Glomerular endothelial cell (primary cell): Measurements from ENCODE around the gene SLC5A3. TPM values are rescaled to one million over a fixed set of nuclear protein-coding genes. Genes with fewer than 3 reads are reported as not detected.

Experiments used
- DNase-seq: peaks from one replicate; pipeline ENCODE4 v3.0.0-alpha.2; 2011; ENCODE audit warnings: low read depth, low spot score; ENCODE audit errors: extremely low read depth
- total RNA-seq: library from RNA; depleted of rRNA; stranded (reverse); fragments of >200 nt; gene quantifications from 2 replicates; pipeline ENCODE4 v1.2.3, GENCODE V29; 2015

SLC5A3 gene
- total RNA-seq, 1 donor from 2014 or later, result 11.3 TPM

DNA sequence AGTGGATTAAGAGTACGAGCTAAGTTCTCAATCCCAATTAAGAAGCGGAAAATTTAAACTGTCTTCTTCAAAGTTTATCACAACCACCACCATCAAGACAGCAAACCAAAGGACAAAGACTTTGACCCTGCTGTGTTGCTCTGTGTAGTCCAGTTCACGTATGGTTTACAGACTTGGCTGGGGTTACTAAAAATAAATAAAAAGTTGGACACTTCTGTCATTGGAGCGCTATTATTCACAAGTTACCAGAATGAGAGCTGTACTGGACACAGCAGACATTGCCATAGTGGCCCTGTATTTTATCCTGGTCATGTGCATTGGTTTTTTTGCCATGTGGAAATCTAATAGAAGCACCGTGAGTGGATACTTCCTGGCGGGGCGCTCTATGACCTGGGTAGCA lies 21.6 kb downstream of the SLC5A3 start:
- no peak for DNase-seq

GRCh38 chr21:34097442-34097841 lies 24.1 kb downstream of the SLC5A3 start:
- no peak for DNase-seq

DNA sequence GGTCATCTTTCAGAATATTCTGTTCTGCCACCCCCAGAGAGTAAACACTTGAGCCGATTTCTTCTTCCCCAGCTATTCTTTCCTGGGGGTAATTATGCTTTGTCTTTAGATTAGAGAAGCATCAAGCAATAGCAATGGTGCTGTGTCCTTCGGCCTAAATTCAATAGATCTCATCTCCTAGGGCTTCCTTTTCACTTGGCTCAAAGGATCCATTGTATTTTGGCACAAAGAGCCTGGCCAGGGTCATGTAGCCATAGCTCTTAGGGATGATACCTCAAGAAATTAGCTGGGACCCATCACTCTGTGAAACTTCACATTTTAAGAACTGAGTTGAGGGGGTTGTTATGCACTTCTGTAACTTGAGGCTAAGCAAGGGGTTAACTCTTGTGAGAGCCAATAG lies 27.0 kb downstream of the SLC5A3 start:
- no peak for DNase-seq

- DNase-seq, result no peak
These were observed 27.4 kb downstream of the SLC5A3 start for GRCh38 chr21:34100790-34101189.

GRCh38 chr21:34105947-34106541 lies 32.7 kb downstream of the SLC5A3 start:
- DNase-seq, result no peak

GRCh38 chr21:34107606-34108005 lies 34.2 kb downstream of the SLC5A3 start:
- DNase-seq, result no peak

DNA sequence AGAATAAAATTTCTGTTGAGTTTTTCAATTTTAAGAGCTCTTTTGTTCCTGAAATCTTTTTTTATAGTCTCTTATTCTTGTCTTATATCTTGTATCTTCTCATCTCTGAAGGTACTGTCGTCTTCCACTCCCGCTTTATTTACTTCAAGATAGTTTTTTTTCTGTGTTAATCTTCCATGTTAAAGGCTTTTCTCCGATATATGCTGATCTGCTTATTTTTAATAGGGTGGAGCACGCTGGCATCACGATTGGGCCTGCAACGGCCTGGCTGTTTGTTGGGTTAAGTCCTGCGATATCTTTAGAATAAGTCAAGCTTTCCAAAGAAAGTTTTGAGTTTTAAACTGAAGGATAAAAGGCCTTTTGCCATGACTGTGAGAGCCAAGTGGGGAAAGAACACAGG lies 35.7 kb downstream of the SLC5A3 start:
- no peak for DNase-seq

GRCh38 chr21:34110594-34111202 lies 37.3 kb downstream of the SLC5A3 start:
- no peak for DNase-seq

GRCh38 chr21:34112316-34113033 lies 39.1 kb downstream of the SLC5A3 start:
- DNase-seq, result no peak

DNA sequence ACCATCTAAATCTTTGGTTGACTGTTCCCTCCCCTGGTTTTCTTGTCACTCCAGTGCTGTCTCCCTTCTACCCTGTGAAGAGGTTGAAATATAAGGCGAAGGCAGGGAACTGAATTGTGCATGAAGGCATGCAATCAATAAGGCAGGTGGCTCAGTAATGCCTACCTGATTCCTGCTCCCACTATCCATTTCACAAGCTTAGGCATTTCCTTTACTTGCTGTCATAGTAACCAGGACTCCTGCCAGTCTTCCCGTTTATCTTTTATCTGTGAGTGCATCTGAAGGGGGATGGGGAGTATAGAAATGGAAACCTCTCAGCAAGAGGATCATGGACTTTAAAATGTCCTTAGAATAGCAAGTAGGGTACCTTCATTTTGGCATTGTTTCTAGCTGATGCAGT lies 40.5 kb downstream of the SLC5A3 start:
- no peak for DNase-seq

DNA sequence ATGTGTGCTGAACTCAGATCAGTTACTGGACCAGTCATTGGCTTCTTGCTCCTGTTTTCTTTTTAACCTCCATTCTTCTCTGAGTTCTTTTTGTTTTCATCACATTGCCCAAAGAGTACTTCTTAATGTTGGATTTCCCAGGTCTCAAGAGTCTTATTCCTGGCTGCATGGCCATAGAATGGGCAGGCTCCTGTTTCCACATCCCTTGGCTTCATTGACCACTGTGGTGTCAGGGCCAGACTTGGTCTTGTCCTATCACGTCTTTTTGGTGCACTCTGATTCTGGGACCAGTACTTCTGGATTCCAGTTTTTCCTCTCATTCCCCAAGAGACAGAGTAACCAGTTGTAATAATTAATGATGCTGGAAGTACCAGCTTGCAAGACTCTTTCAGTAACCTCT lies 41.8 kb downstream of the SLC5A3 start:
- no peak for DNase-seq

GRCh38 chr21:34116569-34116968 lies 43.2 kb downstream of the SLC5A3 start:
- no peak for DNase-seq

- no peak for DNase-seq
These were observed 47.5 kb downstream of the SLC5A3 start for GRCh38 chr21:34120867-34121266.

- no peak for DNase-seq
These were observed 48.7 kb downstream of the SLC5A3 start for GRCh38 chr21:34122047-34122446.

Other genes starting within 250 kb of the SLC5A3 start
- gene ATP5PO, start 157.8 kb upstream of the SLC5A3 start, total RNA-seq, result 168 and 259 TPM in 2 replicates
- gene MRPS6, start within 50 bp of the SLC5A3 start, total RNA-seq, result 24.6 and 26.4 TPM in 2 replicates